GM12872 (cell line): ENCODE results near the gene RTP4.

ENCODE experiments used
- CTCF ChIP-seq: IDR thresholded peaks from 3 replicates; pipeline ENCODE4 v1.5.1; 2011; ENCODE audit warnings: low read depth, mild to moderate bottlenecking, low read length, moderate library complexity; ENCODE audit not compliant: insufficient read depth

The RTP4 gene

GRCh38 chr3:187398955-187399354 is 30.8 kb downstream of the RTP4 start:
- TF ChIP-seq CTCF = no peak

- no peak for TF ChIP-seq CTCF
Observed at GRCh38 chr3:187400756-187401155, 32.6 kb downstream of the RTP4 start.

DNA sequence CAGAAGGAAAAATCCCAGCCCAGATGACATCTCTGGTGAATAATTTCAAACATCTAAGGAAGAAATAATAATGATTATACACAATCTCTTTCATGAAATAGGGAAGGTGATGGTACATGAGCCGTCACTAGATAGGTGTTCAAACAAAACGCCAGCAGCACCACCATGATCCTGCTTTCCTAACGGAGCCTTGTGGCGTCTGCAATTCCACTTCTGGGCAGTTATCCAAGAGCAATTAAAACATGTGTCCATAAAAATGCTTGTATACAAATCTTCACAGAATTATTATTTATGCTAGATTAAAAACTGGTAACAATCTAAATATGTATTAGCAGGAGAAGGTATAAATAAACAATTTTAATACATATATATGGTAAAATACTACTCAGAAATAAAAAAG is 33.7 kb downstream of the RTP4 start:
- TF ChIP-seq CTCF = no peak

GRCh38 chr3:187403768-187404288 is 35.6 kb downstream of the RTP4 start:
- TF ChIP-seq CTCF = no peak

DNA sequence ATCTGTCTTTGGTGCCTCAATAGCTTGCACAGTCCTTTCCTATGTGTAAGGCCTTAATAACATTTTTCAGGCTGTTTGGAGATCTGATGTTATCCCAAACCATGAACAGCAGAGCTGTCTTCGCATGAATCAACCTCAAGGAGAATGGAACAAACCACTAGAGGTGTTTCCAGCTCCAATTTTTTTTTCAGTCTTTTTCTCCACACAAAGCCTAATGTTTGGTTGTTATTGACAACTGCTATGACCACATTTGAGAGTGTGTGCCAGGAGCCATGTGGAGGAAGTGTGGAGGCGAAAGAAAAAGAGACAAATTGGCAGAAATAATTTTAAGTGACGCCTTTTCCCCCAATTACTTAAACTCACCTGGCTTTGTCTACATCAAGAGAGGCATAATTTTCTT is 38.7 kb downstream of the RTP4 start:
- no peak for TF ChIP-seq CTCF
